Lower leg skin (tissue), 4 donors: ENCODE measurements around the gene MS4A4E. TPM values are rescaled to one million over a fixed set of nuclear protein-coding genes. Genes with fewer than 3 reads are reported as not detected.
A peak's percentile ranks its signal among the peaks of the same experiment; 100 is the strongest.
"Not testable (repeated sequence)": the region's sequence is repeated elsewhere in the genome, so short reads cannot be mapped to it uniquely, and the experiment has no call there.

Source experiments
- DNase-seq, 2 donors: peaks; one replicate each; pipeline ENCODE4 v3.0.0-alpha.2; 2019; ENCODE audit warnings: low spot score in 2 of 2
- H3K4me3 ChIP-seq: fragments of 200-600 bp; sonication (generic); 2 replicates; pipeline ENCODE4 v1.5.1; 2017; ENCODE audit warnings: mild to moderate bottlenecking, low read depth; ENCODE audit not compliant: poor library complexity, severe bottlenecking
- CTCF ChIP-seq, 3 donors: fragments of 450-650 bp; IDR thresholded peaks; one replicate each; pipeline ENCODE4 v1.5.1; 2016; ENCODE audit warnings: antibody characterized with exemption in 3 of 3, mild to moderate bottlenecking in 3 of 3, moderate library complexity in 2 of 3
- POLR2A ChIP-seq, 2 donors: fragments of 450-650 bp; IDR thresholded peaks; one replicate each; pipeline ENCODE4 v1.6.1; 2016 to 2017; ENCODE audit warnings: antibody characterized with exemption in 2 of 2, mild to moderate bottlenecking in 1 of 2, moderate library complexity in 1 of 2
- WGBS, 2 donors: methylation state at CpG; one replicate each; pipeline ENCODE4 v1.1.5; 2018; 5-methylcytosine and 5-hydroxymethylcytosine counted together
- intact Hi-C: fragments of 100-400 bp; cut with DNase I; formaldehyde crosslinking; loops from one replicate; pipeline ENCODE4 v1.15.0; 2023; ENCODE audit warnings: low total_unique reads
- total RNA-seq, 4 donors: library from RNA; depleted of rRNA; stranded (reverse); fragments of >200 nt; gene quantifications; one replicate each; pipeline ENCODE4 v1.1.0, GENCODE V29; 2016

MS4A4E gene
- 1 to 10 TPM in 3 of 4 donors, under 1 TPM in 1; 0.25 to 1.6 (median 1.4) TPM for total RNA-seq

- TF ChIP-seq POLR2A (IDR thresholded peaks at IDR 0.05) (no peak), CTCF (IDR thresholded peaks at IDR 0.05) (no peak)
- 70 to 76% methylated on average over 5 of the region's 5 CpGs for WGBS, 2 donors
- no peak within 1 kb of the TSS for H3K4me3 ChIP-seq
- DNase-seq = no peak
- intact Hi-C loops = no loop called here
Observed at GRCh38 chr11:60242740-60243239, at the start of gene MS4A4E. TSS of gene MS4A4E (minus strand) at chr11:60243137. CDS start at chr11:60230055, 13,082 bp downstream.

DNA sequence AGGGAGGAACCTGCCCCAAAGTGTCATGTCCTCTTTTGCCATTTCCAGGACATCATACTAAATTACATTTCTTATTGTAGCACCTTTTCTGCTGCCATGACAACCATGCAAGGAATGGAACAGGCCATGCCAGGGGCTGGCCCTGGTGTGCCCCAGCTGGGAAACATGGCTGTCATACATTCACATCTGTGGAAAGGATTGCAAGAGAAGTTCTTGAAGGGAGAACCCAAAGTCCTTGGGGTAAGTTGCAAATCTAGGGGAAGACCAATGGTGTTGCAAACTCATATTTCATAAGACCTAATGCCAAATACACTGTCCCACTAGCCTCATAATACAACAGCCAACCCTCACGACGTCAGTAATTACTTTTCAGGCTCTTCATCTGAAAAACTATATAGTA is 49.2 kb upstream of the MS4A4E start:
- no peak overlapping the region for H3K4me3 ChIP-seq
- WGBS, 2 donors = 78 to 87% methylated on average over 2 of the region's 2 CpGs
- DNase-seq = no peak
- TF ChIP-seq CTCF (IDR thresholded peaks at IDR 0.05) (no peak), POLR2A (IDR thresholded peaks at IDR 0.05) (no peak)
- intact Hi-C loops = no loop called here

DNA sequence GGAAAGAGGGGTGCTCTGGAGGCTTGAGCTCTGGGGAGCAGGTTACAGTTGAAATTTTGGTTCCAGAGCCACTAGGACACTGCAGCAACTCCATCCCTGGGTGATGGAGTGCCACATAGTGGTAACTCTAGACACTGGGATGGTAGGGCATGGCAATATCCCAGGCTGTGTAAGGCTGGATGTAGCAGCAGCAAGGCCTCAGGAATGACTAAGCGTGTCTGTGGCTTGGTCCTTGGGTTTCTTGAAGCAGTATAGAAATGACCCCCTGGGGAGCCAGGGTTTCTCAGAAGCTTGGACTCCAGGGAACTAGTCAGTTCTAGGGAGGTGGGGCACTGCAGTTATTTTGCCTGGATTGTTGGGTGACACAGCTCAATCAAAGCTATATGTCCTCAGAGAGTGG is 45.6 kb upstream of the MS4A4E start:
- intact Hi-C loops = no loop called here
- DNase-seq = no peak
- no peak overlapping the region for H3K4me3 ChIP-seq
- TF ChIP-seq CTCF (IDR thresholded peaks at IDR 0.05) (no peak), POLR2A (IDR thresholded peaks at IDR 0.05) (no peak)
- WGBS, 2 donors = 92 to 100% methylated on average over 1 of the region's 1 CpG

GRCh38 chr11:60285411-60286126 is 42.6 kb upstream of the MS4A4E start:
- intact Hi-C loops, DNase-seq, H3K4me3 ChIP-seq: not testable (repeated sequence)
- 41 to 42% methylated on average over 7 of the region's 7 CpGs for WGBS, 2 donors

DNA sequence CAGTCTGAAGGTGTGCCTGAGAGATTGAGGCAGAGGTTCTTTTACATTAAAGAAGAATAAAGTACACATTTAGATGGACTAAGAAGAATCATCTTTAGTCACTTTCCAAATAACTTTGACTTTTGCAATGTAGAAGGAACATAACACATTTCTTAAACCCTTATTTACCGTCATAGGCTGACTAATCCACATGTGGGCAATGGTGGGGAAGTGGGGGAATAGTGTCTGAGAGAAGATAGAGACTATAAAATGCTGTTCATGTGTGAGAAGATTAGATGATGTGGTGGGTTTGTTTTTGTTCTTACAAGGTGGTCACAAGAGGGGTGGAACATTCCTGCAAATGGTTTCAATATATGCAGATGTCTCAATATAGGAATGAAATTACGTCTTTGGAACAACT is 39.3 kb upstream of the MS4A4E start:
- DNase-seq = no peak
- WGBS, 2 donors = 73 to 84% methylated on average over 2 of the region's 2 CpGs
- TF ChIP-seq CTCF (IDR thresholded peaks at IDR 0.05) = no peak
- no peak for TF ChIP-seq POLR2A (IDR thresholded peaks at IDR 0.05)
- intact Hi-C loops = no loop called here
- no peak overlapping the region for H3K4me3 ChIP-seq

DNA sequence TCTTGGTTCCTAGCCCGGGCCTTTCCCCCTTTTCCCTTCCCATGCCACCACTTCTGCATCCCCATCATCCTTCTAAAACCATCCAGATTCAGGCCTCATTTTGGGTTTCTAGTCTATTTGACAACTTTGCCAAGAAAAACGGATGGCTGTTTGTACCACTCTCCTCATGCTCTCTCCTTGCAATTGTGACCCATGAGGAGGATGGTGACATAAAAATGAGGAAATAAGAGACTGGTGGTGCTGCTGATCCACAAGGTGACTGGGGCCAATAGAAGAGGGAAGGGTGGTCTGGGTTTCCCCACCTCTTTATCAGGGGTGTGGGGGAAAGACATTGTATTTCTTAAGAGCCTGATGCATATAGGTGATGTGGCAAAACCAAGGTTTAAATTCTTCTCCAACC is 38.5 kb upstream of the MS4A4E start:
- intact Hi-C loops = no loop called here
- DNase-seq = no peak
- no peak for TF ChIP-seq POLR2A (IDR thresholded peaks at IDR 0.05)
- H3K4me3 ChIP-seq = peak overlapping the region; percentile 10
- WGBS, 2 donors = 29 to 51% methylated on average over 2 of the region's 2 CpGs

- intact Hi-C loops = no loop called here
- H3K4me3 ChIP-seq = peak within 1 kb of the TSS; percentile 10
- WGBS, 2 donors = 80 to 81% methylated on average over 3 of the region's 3 CpGs
- peak in 1 of 2 donors; percentile 28 for DNase-seq
- TF ChIP-seq POLR2A (IDR thresholded peaks at IDR 0.05) (no peak), CTCF (IDR thresholded peaks at IDR 0.05) (no peak)
Observed at GRCh38 chr11:60280412-60280811, 37.5 kb upstream of the MS4A4E start, which contains the start of gene MS4A4A. TSS of gene MS4A4A (plus strand) at chr11:60280666. CDS start at chr11:60280676, 10 bp downstream.
